Activated B cell treated with CpG ODN at 0.5 μM for 24 hours (primary cell): Measurements from ENCODE around the gene GNAO1. TPM values are rescaled to one million over a fixed set of nuclear protein-coding genes. Genes with fewer than 3 reads are reported as not detected.

Experiments used
- ATAC-seq: fragments of 200-7000 bp; cut with Tn5 transposase; one replicate; pipeline ENCODE4 v1.10.0; 2021; ENCODE audit warnings: low read depth, mild to moderate bottlenecking, moderate library complexity
- CTCF ChIA-PET: fragments of 350-600 bp; sonication (Branson Sonifier 250); formaldehyde crosslinking; loops from one replicate; lab custom pipeline; 2021; ENCODE audit warnings: antibody characterized with exemption; lab: Charles Lee
- POLR2A ChIA-PET: fragments of 350-600 bp; sonication (Branson Sonifier 250); formaldehyde crosslinking; loops from one replicate; lab custom pipeline; 2021; ENCODE audit warnings: antibody characterized with exemption; lab: Charles Lee
- DNase-seq: peaks from one replicate; pipeline ENCODE4 v3.0.0; 2022
- H3K27ac Mint-ChIP-seq: one replicate; pipeline ENCODE4 v1.8.0; 2020; ENCODE audit warnings: mixed read lengths
- H3K27me3 Mint-ChIP-seq: one replicate; pipeline ENCODE4 v1.8.0; 2021; ENCODE audit warnings: mixed read lengths
- H3K36me3 Mint-ChIP-seq: one replicate; pipeline ENCODE4 v1.8.0; 2021; ENCODE audit warnings: low read depth, mixed read lengths
- H3K4me1 Mint-ChIP-seq: one replicate; pipeline ENCODE4 v1.8.0; 2021; ENCODE audit warnings: mixed read lengths
- H3K4me3 Mint-ChIP-seq: one replicate; pipeline ENCODE4 v1.8.0; 2020; ENCODE audit warnings: mild to moderate bottlenecking, mixed read lengths
- H3K9me3 Mint-ChIP-seq: one replicate; pipeline ENCODE4 v1.8.0; 2020; ENCODE audit warnings: mixed read lengths
- CTCF ChIP-seq: fragments of 200-600 bp; IDR thresholded peaks from one replicate; pipeline ENCODE4 v1.8.0; 2022; ENCODE audit warnings: antibody characterized with exemption, mild to moderate bottlenecking
- intact Hi-C: fragments of 100-400 bp; cut with micrococcal nuclease; formaldehyde crosslinking; loops from one replicate; pipeline ENCODE4 v1.15.1; 2024
- total RNA-seq: library from RNA; stranded (reverse); gene quantifications from 2 replicates; pipeline ENCODE4 v1.2.3, GENCODE V29; 2022

GNAO1 gene
- total RNA-seq, 1 donor from 2014 or later: 0.53 TPM

- intact Hi-C loops: no loop called here
- ChIA-PET CTCF (interaction anchor here (3.1 kb wide), 1 partner anchor 377 kb away, joined by 62 read pairs; no protein-coding TSS in a partner anchor), POLR2A (no interaction called here)
These were observed 129.7 kb downstream of the GNAO1 start for GRCh38 chr16:56320811-56321558.

GRCh38 chr16:56321571-56321970, 130.3 kb downstream of the GNAO1 start:
- H3K4me1 Mint-ChIP-seq: peaks cover 15% of the 10 kb centered on the region
- ChIA-PET POLR2A (no interaction called here), CTCF (interaction anchor here (1.5 kb wide), 1 partner anchor 857 kb away, joined by 4 read pairs; no protein-coding TSS in a partner anchor)
- DNase-seq (no peak), ATAC-seq (no peak)
- no peaks in the 10 kb centered on the region for H3K36me3 Mint-ChIP-seq
- H3K9me3 Mint-ChIP-seq: no peaks in the 10 kb centered on the region
- TF ChIP-seq CTCF: no peak
- intact Hi-C loops: no loop called here
- H3K27me3 Mint-ChIP-seq: peaks cover 4% of the 10 kb centered on the region
- H3K27ac Mint-ChIP-seq: no peak overlapping the region
- no peak overlapping the region for H3K4me3 Mint-ChIP-seq

More at GRCh38 chr16:56320811-56321558, 129.7 kb downstream of the GNAO1 start:
- Mint-ChIP-seq H3K4me1 (peaks cover 15% of the 10 kb centered on the region), H3K27ac (no peak overlapping the region), H3K4me3 (no peak overlapping the region), H3K9me3 (no peaks in the 10 kb centered on the region), H3K27me3 (peaks cover 4% of the 10 kb centered on the region), H3K36me3 (no peaks in the 10 kb centered on the region)
- DNase-seq (no peak), ATAC-seq (no peak)
- no peak for TF ChIP-seq CTCF

GRCh38 chr16:56324406-56324805, 133.1 kb downstream of the GNAO1 start:
- H3K36me3 Mint-ChIP-seq: no peaks in the 10 kb centered on the region
- POLR2A ChIA-PET: no interaction called here
- CTCF ChIA-PET: no interaction called here
- no peak for TF ChIP-seq CTCF
- no peak overlapping the region for H3K4me3 Mint-ChIP-seq
- no peaks in the 10 kb centered on the region for H3K9me3 Mint-ChIP-seq
- intact Hi-C loops: no loop called here
- no peak for DNase-seq
- no peak overlapping the region for H3K27ac Mint-ChIP-seq
- no peaks in the 10 kb centered on the region for H3K27me3 Mint-ChIP-seq
- H3K4me1 Mint-ChIP-seq: peaks cover 5% of the 10 kb centered on the region
- ATAC-seq: no peak

GRCh38 chr16:56325956-56326355, 134.7 kb downstream of the GNAO1 start:
- CTCF ChIA-PET: no interaction called here
- no peak for DNase-seq
- no peak overlapping the region for H3K27ac Mint-ChIP-seq
- H3K9me3 Mint-ChIP-seq: no peaks in the 10 kb centered on the region
- no peak for ATAC-seq
- TF ChIP-seq CTCF: no peak
- H3K27me3 Mint-ChIP-seq: no peaks in the 10 kb centered on the region
- intact Hi-C loops: no loop called here
- H3K4me1 Mint-ChIP-seq: peaks cover 2% of the 10 kb centered on the region
- H3K4me3 Mint-ChIP-seq: no peak overlapping the region
- H3K36me3 Mint-ChIP-seq: no peaks in the 10 kb centered on the region
- POLR2A ChIA-PET: no interaction called here

GRCh38 chr16:56327071-56327928, 136.0 kb downstream of the GNAO1 start:
- ATAC-seq (no peak), DNase-seq (no peak)
- intact Hi-C loops: no loop called here
- H3K9me3 Mint-ChIP-seq: no peaks in the 10 kb centered on the region
- H3K27ac Mint-ChIP-seq: no peak overlapping the region
- H3K27me3 Mint-ChIP-seq: no peaks in the 10 kb centered on the region
- TF ChIP-seq CTCF: no peak
- H3K4me3 Mint-ChIP-seq: no peak overlapping the region
- H3K36me3 Mint-ChIP-seq: no peaks in the 10 kb centered on the region
- CTCF ChIA-PET: no interaction called here
- H3K4me1 Mint-ChIP-seq: no peaks in the 10 kb centered on the region
- POLR2A ChIA-PET: interaction anchor here (0.5 kb wide), 1 partner anchor 40 kb away, joined by 3 read pairs; no protein-coding TSS in a partner anchor
